ENCODE data around the gene KRT35. TPM values are rescaled to one million over a fixed set of nuclear protein-coding genes. Genes with fewer than 3 reads are reported as not detected.

The KRT35 gene
- total and polyA plus RNA-seq, 2 of the 13 experiments (the other 11 are each of a cell fraction or from before 2014, with no cell fraction given): not detected

GRCh38 chr17:41521574-41522261, 40.8 kb upstream of the KRT35 start:
- H3K27ac ChIP-seq (ENCODE audit: extremely low read length, insufficient read depth, low read length): no peak overlapping the region
- peak overlapping the region in 1 of 3 experiments; percentile 5; a peak in 1 of 6 replicates for H3K4me3 ChIP-seq (replicated peaks in 1 of 3; ENCODE audit: insufficient read depth in 1 of 3, low read depth in 2 of 3, low read length in 3 of 3)
- H3K9me3 ChIP-seq (ENCODE audit: low read length): no peaks in the 10 kb centered on the region
- H3K4me2 ChIP-seq (ENCODE audit: low read depth, low read length): peak overlapping the region; percentile 40
- DNase-seq (ENCODE audit: low spot score): peak; percentile 81
- ChIA-PET POLR2A (interaction anchor here (1.0 to 1.4 kb wide), 3 partner anchors 8 to 106 kb away, joined by 3 to 4 read pairs (median 3); no protein-coding TSS in a partner anchor), CTCF (ENCODE audit: low intra/inter-chr PET ratio, low total read pairs) (no interaction called here)
- peak; percentile 58 for ATAC-seq
- H4K20me1 ChIP-seq (ENCODE audit: insufficient read depth, low read length): no peaks in the 10 kb centered on the region
- BruUV-seq (replicated peaks): no TSS peak
- H2AFZ ChIP-seq (ENCODE audit: low read length): no peak overlapping the region
- peaks cover 1 to 3% of the 10 kb centered on the region in 2 experiments; a peak in 3 of 5 replicates for H3K27me3 ChIP-seq (ENCODE audit: control insufficient read depth in 1 of 2, insufficient read depth in 2 of 2, low read length in 2 of 2)
- H3K9ac ChIP-seq (ENCODE audit: insufficient read depth, low read depth, low read length): no peak overlapping the region
- no peak for FAIRE-seq
- intact Hi-C loops (cut with micrococcal nuclease; ENCODE audit: unreplicated experiment): loop anchor here (10.0 kb wide), 1 partner anchor 617 kb away; no protein-coding TSS in a partner anchor
- in situ Hi-C loops (cut with HindIII; ENCODE audit: extremely low pct_ligation_motif_present, low pct_unique_long_range_greater_than_20kb): no loop called here
- H3K79me2 ChIP-seq (ENCODE audit: insufficient read depth, low read length): peaks cover 1% of the 10 kb centered on the region
- H3K36me3 ChIP-seq (replicated peaks in 1 of 2; ENCODE audit: control insufficient read depth in 1 of 2, insufficient read depth in 2 of 2, low read length in 2 of 2): peaks cover 0 to 2% of the 10 kb centered on the region in 2 experiments; a peak in 1 of 5 replicates
- H3K4me1 ChIP-seq (ENCODE audit: insufficient read depth, low read length): peaks cover 65% of the 10 kb centered on the region
- 14% methylated on average over 5 of the region's 6 CpGs for WGBS (ENCODE audit: low lambda C conversion rate)
- no peak for TF ChIP-seq ATF4 (CRISPR knock-in tag; IDR thresholded peaks at IDR 0.05)
- no peak; the same call in 1 of the 2 replicates for TF ChIP-seq HMGXB3 (CRISPR knock-in tag; IDR thresholded peaks at IDR 0.05; ENCODE audit: borderline replicate concordance)
- TF ChIP-seq ZNF33A (CRISPR knock-in tag; IDR thresholded peaks at IDR 0.05; ENCODE audit: borderline replicate concordance): no peak
- TF ChIP-seq ZSCAN12 (CRISPR knock-in tag; IDR thresholded peaks at IDR 0.05): no peak
- no peak for TF ChIP-seq CREB1 (IDR thresholded peaks at IDR 0.05)
- peak; percentile 46 for TF ChIP-seq CREB1 (CRISPR knock-in tag; IDR thresholded peaks at IDR 0.05)
- no peak for TF ChIP-seq ZNF546 (CRISPR knock-in tag; conservative IDR thresholded peaks at IDR 0.05)
- TF ChIP-seq KMT2B (CRISPR knock-in tag; IDR thresholded peaks at IDR 0.05): no peak
- no peak for TF ChIP-seq LCORL (IDR thresholded peaks at IDR 0.05)
- no peak for TF ChIP-seq LCORL (CRISPR knock-in tag; IDR thresholded peaks at IDR 0.05)
- TF ChIP-seq RFX3 (CRISPR knock-in tag; IDR thresholded peaks at IDR 0.05): no peak
- no peak for TF ChIP-seq NR2F1 (CRISPR knock-in tag; IDR thresholded peaks at IDR 0.05)
- TF ChIP-seq RFXANK (CRISPR knock-in tag; IDR thresholded peaks at IDR 0.05): no peak
- no peak for TF ChIP-seq SMAD1 (CRISPR knock-in tag; IDR thresholded peaks at IDR 0.05; ENCODE audit: borderline replicate concordance, low read depth)
- no peak for TF ChIP-seq ZNF17 (CRISPR knock-in tag; IDR thresholded peaks at IDR 0.05)
- TF ChIP-seq ZNF34 (CRISPR knock-in tag; IDR thresholded peaks at IDR 0.05; ENCODE audit: borderline replicate concordance): no peak
- TF ChIP-seq, protein P1, sequence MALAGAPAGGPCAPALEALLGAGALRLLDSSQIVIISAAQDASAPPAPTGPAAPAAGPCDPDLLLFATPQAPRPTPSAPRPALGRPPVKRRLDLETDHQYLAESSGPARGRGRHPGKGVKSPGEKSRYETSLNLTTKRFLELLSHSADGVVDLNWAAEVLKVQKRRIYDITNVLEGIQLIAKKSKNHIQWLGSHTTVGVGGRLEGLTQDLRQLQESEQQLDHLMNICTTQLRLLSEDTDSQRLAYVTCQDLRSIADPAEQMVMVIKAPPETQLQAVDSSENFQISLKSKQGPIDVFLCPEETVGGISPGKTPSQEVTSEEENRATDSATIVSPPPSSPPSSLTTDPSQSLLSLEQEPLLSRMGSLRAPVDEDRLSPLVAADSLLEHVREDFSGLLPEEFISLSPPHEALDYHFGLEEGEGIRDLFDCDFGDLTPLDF (CRISPR knock-in tag; IDR thresholded peaks at IDR 0.05): no peak
- TF ChIP-seq CBX1 (IDR thresholded peaks at IDR 0.05; ENCODE audit: low read depth): no peak
- TF ChIP-seq EED (CRISPR knock-in tag; IDR thresholded peaks at IDR 0.05): no peak
- no peak for TF ChIP-seq ASH2L (IDR thresholded peaks at IDR 0.05; ENCODE audit: insufficient read length, low read depth, low read length)
